Loucy (cell line): ENCODE data around the gene UNC13C.

Experiments used
- H2AFZ ChIP-seq: fragments of 200-600 bp; sonication (generic); 2 replicates; pipeline ENCODE4 v1.6.0; 2016; ENCODE audit warnings: antibody characterized with exemption, mild to moderate bottlenecking, low read length, moderate library complexity
- H3F3A ChIP-seq: fragments of 200-600 bp; 2 replicates; pipeline ENCODE4 v1.6.0; 2016; ENCODE audit warnings: antibody characterized with exemption, low read depth, mild to moderate bottlenecking
- H3K27me3 ChIP-seq: fragments of 200-600 bp; sonication (generic); 2 replicates; pipeline ENCODE4 v1.6.1; 2014; ENCODE audit warnings: low read length, mild to moderate bottlenecking; ENCODE audit not compliant: insufficient read depth, poor library complexity, severe bottlenecking
- H3K36me3 ChIP-seq: fragments of 200-600 bp; sonication (generic); 2 replicates; pipeline ENCODE4 v1.6.1; 2016; ENCODE audit warnings: low read length; ENCODE audit not compliant: insufficient read depth
- H3K4me1 ChIP-seq: fragments of 200-600 bp; sonication (generic); 2 replicates; pipeline ENCODE4 v1.5.1; 2014; ENCODE audit warnings: low read length, mild to moderate bottlenecking; ENCODE audit not compliant: insufficient read depth, poor library complexity, severe bottlenecking
- H3K4me2 ChIP-seq: fragments of 200-600 bp; sonication (generic); 2 replicates; pipeline ENCODE4 v1.6.0; 2014; ENCODE audit warnings: antibody characterized with exemption, low read length, low read depth, mild to moderate bottlenecking; ENCODE audit not compliant: poor library complexity, severe bottlenecking
- H3K4me3 ChIP-seq: fragments of 200-600 bp; sonication (generic); 2 replicates; pipeline ENCODE4 v1.5.1; 2014; ENCODE audit warnings: low read length, mild to moderate bottlenecking, mixed read lengths; ENCODE audit not compliant: poor library complexity, severe bottlenecking
- H3K79me2 ChIP-seq: fragments of 200-600 bp; sonication (generic); 2 replicates; pipeline ENCODE4 v1.6.1; 2014; ENCODE audit warnings: low read length; ENCODE audit not compliant: insufficient read depth
- H3K9ac ChIP-seq: fragments of 200-600 bp; sonication (generic); 2 replicates; pipeline ENCODE4 v1.6.0; 2014; ENCODE audit warnings: mild to moderate bottlenecking, low read depth, low read length, moderate library complexity; ENCODE audit not compliant: poor library complexity, severe bottlenecking
- H3K9me2 ChIP-seq: fragments of 200-600 bp; sonication (generic); replicated peaks from 2 replicates; pipeline ENCODE4 v1.6.1; 2016; ENCODE audit warnings: low read depth, low read length, mixed read lengths
- H3K9me3 ChIP-seq: fragments of 200-600 bp; sonication (generic); 2 replicates; pipeline ENCODE4 v1.6.1; 2014; ENCODE audit warnings: mild to moderate bottlenecking, antibody characterized with exemption, low read length, low read depth; ENCODE audit not compliant: insufficient read depth
- H4K20me1 ChIP-seq: fragments of 200-600 bp; sonication (generic); 2 replicates; pipeline ENCODE4 v1.6.0; 2014; ENCODE audit warnings: antibody characterized with exemption, low read length, mild to moderate bottlenecking; ENCODE audit not compliant: insufficient read depth, poor library complexity, severe bottlenecking
- EZH2phosphoT487 ChIP-seq: fragments of 200-600 bp; IDR thresholded peaks from 2 replicates; pipeline ENCODE4 v1.6.1; 2018; ENCODE audit warnings: antibody characterized with exemption, mild to moderate bottlenecking, moderate library complexity, borderline replicate concordance
- TF ChIP-seq, protein P1 (sequence below): fragments of 200-600 bp; sonication (generic); conservative IDR thresholded peaks from 2 replicates; pipeline ENCODE4 v1.5.1; 2014; ENCODE audit warnings: mild to moderate bottlenecking, antibody characterized with exemption, low read length

Gene UNC13C

GRCh38 chr15:54187325-54187724 lies 209.1 kb downstream of the UNC13C start:
- no peaks in the 10 kb centered on the region for H3K36me3 ChIP-seq
- no peaks in the 10 kb centered on the region for H3K9me2 ChIP-seq
- no peaks in the 10 kb centered on the region for H3K4me1 ChIP-seq
- TF ChIP-seq, protein P1, sequence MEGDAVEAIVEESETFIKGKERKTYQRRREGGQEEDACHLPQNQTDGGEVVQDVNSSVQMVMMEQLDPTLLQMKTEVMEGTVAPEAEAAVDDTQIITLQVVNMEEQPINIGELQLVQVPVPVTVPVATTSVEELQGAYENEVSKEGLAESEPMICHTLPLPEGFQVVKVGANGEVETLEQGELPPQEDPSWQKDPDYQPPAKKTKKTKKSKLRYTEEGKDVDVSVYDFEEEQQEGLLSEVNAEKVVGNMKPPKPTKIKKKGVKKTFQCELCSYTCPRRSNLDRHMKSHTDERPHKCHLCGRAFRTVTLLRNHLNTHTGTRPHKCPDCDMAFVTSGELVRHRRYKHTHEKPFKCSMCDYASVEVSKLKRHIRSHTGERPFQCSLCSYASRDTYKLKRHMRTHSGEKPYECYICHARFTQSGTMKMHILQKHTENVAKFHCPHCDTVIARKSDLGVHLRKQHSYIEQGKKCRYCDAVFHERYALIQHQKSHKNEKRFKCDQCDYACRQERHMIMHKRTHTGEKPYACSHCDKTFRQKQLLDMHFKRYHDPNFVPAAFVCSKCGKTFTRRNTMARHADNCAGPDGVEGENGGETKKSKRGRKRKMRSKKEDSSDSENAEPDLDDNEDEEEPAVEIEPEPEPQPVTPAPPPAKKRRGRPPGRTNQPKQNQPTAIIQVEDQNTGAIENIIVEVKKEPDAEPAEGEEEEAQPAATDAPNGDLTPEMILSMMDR = no peak
- no peak for TF ChIP-seq EZH2phosphoT487
- no peaks in the 10 kb centered on the region for H3K79me2 ChIP-seq
- H2AFZ ChIP-seq = no peak overlapping the region
- no peaks in the 10 kb centered on the region for H3K9me3 ChIP-seq
- no peak overlapping the region for H3K4me2 ChIP-seq
- no peaks in the 10 kb centered on the region for H3K27me3 ChIP-seq
- H4K20me1 ChIP-seq = no peaks in the 10 kb centered on the region
- H3K4me3 ChIP-seq = no peak overlapping the region
- no peak overlapping the region for H3K9ac ChIP-seq
- H3F3A ChIP-seq = no peaks in the 10 kb centered on the region

- no peaks in the 10 kb centered on the region for H3F3A ChIP-seq
- TF ChIP-seq, protein P1 = no peak
- no peak for TF ChIP-seq EZH2phosphoT487
Measured at GRCh38 chr15:54197995-54198394, 219.8 kb downstream of the UNC13C start.

DNA sequence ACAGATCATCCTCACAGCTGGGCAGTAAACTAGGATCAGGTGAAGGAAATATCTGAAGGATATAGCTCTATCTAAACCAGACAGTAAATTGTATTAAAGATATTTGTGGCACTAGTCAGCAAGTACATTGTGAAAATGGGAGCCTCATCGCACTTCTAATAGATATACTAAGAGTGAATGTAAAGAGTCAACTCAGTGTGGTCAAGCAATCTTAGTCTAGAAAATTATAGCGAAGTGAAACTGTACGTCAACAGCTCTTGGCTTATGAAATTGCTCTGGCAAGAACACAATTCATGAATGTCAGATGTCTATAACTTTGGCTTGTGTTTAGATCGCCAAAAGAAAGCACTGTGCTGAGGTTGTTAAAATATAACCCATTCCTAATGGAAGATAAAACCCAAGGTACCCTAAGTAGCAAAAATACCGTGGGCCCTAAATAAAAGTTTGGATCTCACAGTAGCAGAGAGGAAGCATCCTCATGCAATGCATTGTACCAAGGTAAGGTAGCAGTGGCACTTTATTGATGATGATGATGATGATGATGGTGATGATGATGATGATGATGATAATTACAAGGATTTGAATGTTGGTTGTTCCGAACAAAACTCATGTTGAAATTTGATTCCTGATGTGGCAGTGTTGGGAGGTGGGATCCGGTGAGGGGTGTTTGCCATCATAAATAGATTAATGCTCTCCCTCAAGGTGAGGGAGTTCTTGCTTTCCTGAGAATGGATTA lies 228.5 kb downstream of the UNC13C start:
- Histone ChIP-seq H3K9ac (no peak overlapping the region), H3K4me3 (no peak overlapping the region), H4K20me1 (no peaks in the 10 kb centered on the region), H3K9me2 (no peaks in the 10 kb centered on the region), H3K36me3 (no peaks in the 10 kb centered on the region), H3K9me3 (no peaks in the 10 kb centered on the region), H3K79me2 (no peaks in the 10 kb centered on the region), H3K4me2 (no peak overlapping the region), H3K4me1 (no peaks in the 10 kb centered on the region), H2AFZ (no peak overlapping the region), H3F3A (no peaks in the 10 kb centered on the region), H3K27me3 (no peaks in the 10 kb centered on the region)
- TF ChIP-seq, protein P1 = no peak
- no peak for TF ChIP-seq EZH2phosphoT487

More at GRCh38 chr15:54197995-54198394, 219.8 kb downstream of the UNC13C start:
- Histone ChIP-seq H3K4me1 (no peaks in the 10 kb centered on the region), H2AFZ (no peak overlapping the region), H3K4me3 (no peak overlapping the region), H3K27me3 (no peaks in the 10 kb centered on the region), H3K36me3 (no peaks in the 10 kb centered on the region), H3K9me2 (no peaks in the 10 kb centered on the region), H3K4me2 (no peak overlapping the region), H3K9ac (no peak overlapping the region), H3K79me2 (no peaks in the 10 kb centered on the region), H4K20me1 (no peaks in the 10 kb centered on the region), H3K9me3 (no peaks in the 10 kb centered on the region; the same call in 1 of the 2 replicates)
